Thyroid gland (tissue), 4 donors: Measurements from ENCODE around the gene TNRC6B. TPM values are rescaled to one million over a fixed set of nuclear protein-coding genes. Genes with fewer than 3 reads are reported as not detected.
A peak's percentile ranks its signal among the peaks of the same experiment; 100 is the strongest.

ENCODE experiments used
- DNase-seq, 2 donors: peaks; one replicate each; pipeline ENCODE4 v3.0.0-alpha.2; 2019
- H3K27ac ChIP-seq, 3 donors: fragments of 200-600 bp; sonication (generic); 1 replicate in 2 of 3; 2 replicates in 1 of 3; pipeline ENCODE4 v1.5.1; 2016 to 2019; ENCODE audit warnings: mild to moderate bottlenecking in 1 of 3, moderate library complexity in 1 of 3
- H3K27me3 ChIP-seq: fragments of 200-600 bp; sonication (generic); one replicate; pipeline ENCODE4 v1.5.1; 2019
- H3K36me3 ChIP-seq, 2 donors: fragments of 200-600 bp; sonication (generic); one replicate each; pipeline ENCODE4 v1.5.1; 2016 to 2019
- H3K4me1 ChIP-seq, 2 donors: fragments of 200-600 bp; sonication (generic); one replicate each; pipeline ENCODE4 v1.5.1; 2017 to 2019
- H3K4me3 ChIP-seq, 3 donors: fragments of 200-600 bp; sonication (generic); replicated peaks in 1 of 3; 1 replicate in 2 of 3; 2 replicates in 1 of 3; pipeline ENCODE4 v1.5.1; 2016; ENCODE audit warnings: mild to moderate bottlenecking in 1 of 3
- H3K9me3 ChIP-seq: fragments of 200-600 bp; sonication (generic); one replicate; pipeline ENCODE4 v1.5.1; 2017
- CTCF ChIP-seq, 6 experiments: fragments of 200-600 bp in 3 of 6; fragments of 450-650 bp in 3 of 6; sonication (generic) in 3 of 6; IDR thresholded peaks; one replicate each; pipeline ENCODE4 v1.5.1; 2016 to 2019; ENCODE audit warnings: antibody characterized with exemption in 6 of 6, mild to moderate bottlenecking in 2 of 6, inconsistent platforms in 1 of 6, moderate library complexity in 1 of 6
- POLR2A ChIP-seq, 2 donors: fragments of 450-650 bp; IDR thresholded peaks; one replicate each; pipeline ENCODE4 v1.6.1; 2017; ENCODE audit warnings: antibody characterized with exemption in 2 of 2, mild to moderate bottlenecking in 2 of 2, moderate library complexity in 1 of 2
- WGBS, 2 donors: methylation state at CpG; one replicate each; pipeline ENCODE4 v1.1.5; 2017; 5-methylcytosine and 5-hydroxymethylcytosine counted together
- intact Hi-C: fragments of 100-400 bp; cut with DNase I; formaldehyde crosslinking; loops from one replicate; pipeline ENCODE4 v1.15.1; 2023
- total RNA-seq, 4 donors: library from RNA; depleted of rRNA; stranded (reverse); fragments of >200 nt; gene quantifications; one replicate each; pipeline ENCODE4 v1.2.3, GENCODE V29; 2016

Gene TNRC6B
- total RNA-seq, 4 donors from 2014 or later: 46.1 to 202 (median 114) TPM

DNA sequence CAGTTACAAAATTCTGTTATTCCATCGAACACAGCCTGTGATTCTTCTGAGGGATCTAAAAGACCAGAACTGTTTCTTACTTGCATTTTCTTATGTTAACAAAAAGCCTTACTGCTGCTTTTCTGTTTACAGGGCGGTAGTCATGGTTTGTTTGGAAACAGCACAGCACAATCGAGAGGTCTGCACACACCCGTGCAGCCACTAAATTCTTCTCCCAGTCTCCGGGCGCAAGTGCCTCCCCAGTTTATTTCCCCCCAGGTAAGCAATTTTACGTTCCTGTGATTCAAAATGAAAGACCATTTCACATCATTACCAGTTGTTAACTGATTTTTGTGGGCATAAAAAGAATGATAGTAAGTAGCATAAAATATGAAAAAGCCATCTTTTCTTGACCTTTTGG, 107.8 kb downstream of the TNRC6B start:
- Histone ChIP-seq H3K36me3 (peaks cover 19 to 25% of the 10 kb centered on the region in 2 donors), H3K4me3 (no peak overlapping the region), H3K27me3 (no peaks in the 10 kb centered on the region), H3K4me1 (peaks cover 0 to 7% of the 10 kb centered on the region in 2 donors), H3K9me3 (no peaks in the 10 kb centered on the region), H3K27ac (peak overlapping the region; percentile 0 to 19 (median 12))
- intact Hi-C loops: no loop called here
- 90 to 91% methylated on average over 7 of the region's 7 CpGs for WGBS, 2 donors
- no peak for DNase-seq
- TF ChIP-seq CTCF (IDR thresholded peaks at IDR 0.05) (no peak), POLR2A (IDR thresholded peaks at IDR 0.05) (no peak)

DNA sequence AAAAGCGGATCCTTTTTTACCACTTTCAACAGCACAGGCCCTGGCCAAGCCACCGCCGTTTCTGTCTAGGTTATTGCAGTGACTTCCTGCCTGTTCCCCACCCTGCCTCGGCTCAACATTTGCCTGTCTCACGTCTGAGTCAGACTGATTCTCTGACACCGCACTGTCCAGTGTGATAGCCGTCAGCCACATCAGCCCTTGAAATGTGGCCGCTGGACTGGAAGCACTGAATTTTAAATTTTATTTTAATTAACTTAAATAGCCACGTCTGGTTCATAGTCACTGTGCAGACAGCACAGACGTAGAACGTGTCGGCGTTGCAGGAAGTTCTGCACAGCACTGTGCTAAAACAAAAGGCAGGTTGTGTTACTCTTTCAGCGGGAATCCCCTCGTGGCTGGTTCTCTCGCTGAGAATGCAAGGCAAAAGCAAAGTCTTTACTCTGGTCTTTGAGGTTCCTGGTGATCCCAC, 112.3 kb downstream of the TNRC6B start:
- 73 to 77% methylated on average over 16 of the region's 16 CpGs for WGBS, 2 donors
- DNase-seq: no peak
- Histone ChIP-seq H3K4me1 (peaks cover 0 to 7% of the 10 kb centered on the region in 2 donors), H3K27ac (no peak overlapping the region), H3K4me3 (no peak overlapping the region), H3K27me3 (no peaks in the 10 kb centered on the region), H3K9me3 (no peaks in the 10 kb centered on the region), H3K36me3 (peaks cover 21% of the 10 kb centered on the region in 2 donors)
- TF ChIP-seq POLR2A (IDR thresholded peaks at IDR 0.05) (no peak), CTCF (IDR thresholded peaks at IDR 0.05) (no peak)
- intact Hi-C loops: no loop called here

DNA sequence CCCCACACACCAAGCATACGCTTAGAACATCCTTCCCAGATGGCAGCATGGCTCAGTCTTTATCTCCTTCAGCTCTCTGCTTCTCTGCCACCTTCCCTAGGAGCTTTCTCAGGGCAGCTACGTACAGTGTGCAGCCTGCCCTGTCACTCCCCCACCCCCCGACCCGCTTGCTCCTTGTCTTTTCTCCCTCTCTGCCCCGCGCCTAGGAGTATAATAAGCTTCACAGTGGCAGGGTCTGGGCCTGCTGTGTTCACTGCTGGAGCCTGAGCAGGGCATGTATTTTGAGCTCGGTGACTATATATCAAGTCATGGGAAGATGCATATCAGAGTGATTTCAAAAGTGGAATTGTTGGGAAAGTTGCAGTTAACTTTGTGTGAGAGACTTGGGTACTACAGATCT, 112.8 kb downstream of the TNRC6B start:
- Histone ChIP-seq H3K4me3 (no peak overlapping the region), H3K36me3 (peaks cover 20 to 21% of the 10 kb centered on the region in 2 donors), H3K9me3 (no peaks in the 10 kb centered on the region), H3K4me1 (peaks cover 0 to 7% of the 10 kb centered on the region in 2 donors), H3K27ac (no peak overlapping the region), H3K27me3 (no peaks in the 10 kb centered on the region)
- intact Hi-C loops: no loop called here
- no peak for DNase-seq
- 93 to 94% methylated on average over 7 of the region's 7 CpGs for WGBS, 2 donors
- TF ChIP-seq POLR2A (IDR thresholded peaks at IDR 0.05) (no peak), CTCF (IDR thresholded peaks at IDR 0.05) (no peak)

- Histone ChIP-seq H3K36me3 (peaks cover 6 to 9% of the 10 kb centered on the region in 2 donors), H3K27me3 (no peaks in the 10 kb centered on the region), H3K4me3 (no peak overlapping the region), H3K27ac (no peak overlapping the region), H3K9me3 (no peaks in the 10 kb centered on the region), H3K4me1 (no peaks in the 10 kb centered on the region)
- DNase-seq: no peak
- 96 to 98% methylated on average over 3 of the region's 3 CpGs for whole genome bisulfite sequencing, 2 donors
- intact Hi-C loops: no loop called here
- TF ChIP-seq POLR2A (IDR thresholded peaks at IDR 0.05) (no peak), CTCF (IDR thresholded peaks at IDR 0.05) (no peak)
Measured at GRCh38 chr22:40294696-40295095, 117.0 kb downstream of the TNRC6B start.

GRCh38 chr22:40300316-40300715, 122.6 kb downstream of the TNRC6B start:
- Histone ChIP-seq H3K4me3 (no peak overlapping the region), H3K27ac (no peak overlapping the region), H3K4me1 (no peaks in the 10 kb centered on the region), H3K9me3 (no peaks in the 10 kb centered on the region), H3K27me3 (no peaks in the 10 kb centered on the region), H3K36me3 (peaks cover 15 to 22% of the 10 kb centered on the region in 2 donors)
- intact Hi-C loops: no loop called here
- TF ChIP-seq POLR2A (IDR thresholded peaks at IDR 0.05): no peak
- no peak for TF ChIP-seq CTCF (IDR thresholded peaks at IDR 0.05)
- no peak for DNase-seq
